HepG2 (cell line): ENCODE data around the gene MYLK. TPM values are rescaled to one million over a fixed set of nuclear protein-coding genes. Genes with fewer than 3 reads are reported as not detected.
A peak's percentile ranks its signal among the peaks of the same experiment; 100 is the strongest.

ENCODE experiments used
- FOXA3 ChIP-seq: IDR thresholded peaks from 2 replicates; pipeline ENCODE4 v1.6.1; 2016; ENCODE audit warnings: missing genetic modification reagents, missing compliant biosample characterization
- POLR2AphosphoS5 ChIP-seq: IDR thresholded peaks from 2 replicates; pipeline ENCODE4 v1.6.1; 2012; ENCODE audit warnings: low read depth, low read length
- TCF12 ChIP-seq, 2 experiments: fragments of 450-650 bp in 1 of 2; sonication (generic) in 1 of 2; formaldehyde crosslinking in 1 of 2; IDR thresholded peaks; 2 replicates each; pipeline versions ENCODE4 v1.6.1 to v1.8.0; 2017 to 2022; ENCODE audit warnings: antibody characterized with exemption in 1 of 2, mild to moderate bottlenecking in 1 of 2, missing genetic modification reagents in 1 of 2, moderate library complexity in 1 of 2
- TGIF2 ChIP-seq: IDR thresholded peaks from 2 replicates; pipeline ENCODE4 v1.6.1; 2016; ENCODE audit warnings: control low read depth, missing compliant biosample characterization
- ZC3H13 ChIP-seq: sonication (generic); formaldehyde crosslinking; IDR thresholded peaks from 2 replicates; pipeline ENCODE4 v1.8.1; 2023; ENCODE audit warnings: mild to moderate bottlenecking, missing genetic modification reagents, moderate library complexity
- ZNF335 ChIP-seq: sonication (generic); formaldehyde crosslinking; IDR thresholded peaks from 2 replicates; pipeline ENCODE4 v1.4.0; 2020; ENCODE audit warnings: missing genetic modification reagents
- ZNF460 ChIP-seq: sonication (generic); formaldehyde crosslinking; IDR thresholded peaks from 2 replicates; pipeline ENCODE4 v1.5.1; 2020; ENCODE audit warnings: missing genetic modification reagents, mild to moderate bottlenecking, borderline replicate concordance
- ZNF766 ChIP-seq: sonication (generic); formaldehyde crosslinking; IDR thresholded peaks from 2 replicates; pipeline ENCODE4 v1.5.0; 2020; ENCODE audit warnings: missing genetic modification reagents, borderline replicate concordance
- ZNF878 ChIP-seq: sonication (generic); formaldehyde crosslinking; IDR thresholded peaks from 2 replicates; pipeline ENCODE4 v1.8.1; 2023; ENCODE audit warnings: mild to moderate bottlenecking, missing genetic modification reagents, moderate library complexity
- ZNF879 ChIP-seq: sonication (generic); formaldehyde crosslinking; IDR thresholded peaks from 2 replicates; pipeline ENCODE4 v1.8.1; 2023; ENCODE audit warnings: missing genetic modification reagents
- polyA plus RNA-seq, 8 experiments: library from polyadenylated mRNA; depleted of rRNA in 3 of 8; stranded (reverse) in 7 of 8; unstranded in 1 of 8; fragments of >200 nt; fragmentation: Illumina TruSeq in 4 of 8; extraction: Trizol in 4 of 8; gene quantifications; 2 replicates each; pipeline versions ENCODE4 v1.2.1 to v1.2.3, GENCODE V29; 2011 to 2016; ENCODE audit warnings: low read depth in 4 of 8, missing spikeins in 1 of 8, mixed read lengths in 1 of 8; ENCODE audit not compliant: insufficient read depth in 1 of 8
- total RNA-seq, 5 experiments: library from RNA; depleted of rRNA; stranded (reverse); fragments of >200 nt; fragmentation: Illumina TruSeq; extraction: Trizol; gene quantifications; 2 replicates each; pipeline ENCODE4 v1.2.3, GENCODE V29; 2016; ENCODE audit warnings: low read depth in 1 of 5
- TF ChIP-seq, protein P1 (sequence below): sonication (generic); formaldehyde crosslinking; conservative IDR thresholded peaks from 2 replicates; pipeline ENCODE4 v1.8.0; 2022; ENCODE audit warnings: mild to moderate bottlenecking, moderate library complexity, missing genetic modification reagents
- TF ChIP-seq, protein P2 (sequence below): sonication (generic); formaldehyde crosslinking; IDR thresholded peaks from 2 replicates; pipeline ENCODE4 v1.4.0; 2020; ENCODE audit warnings: mild to moderate bottlenecking, missing genetic modification reagents
- TF ChIP-seq, protein P3 (sequence below): sonication (generic); formaldehyde crosslinking; IDR thresholded peaks from 2 replicates; pipeline ENCODE4 v1.9.0; 2021; ENCODE audit warnings: missing genetic modification reagents, mild to moderate bottlenecking, borderline replicate concordance
- TF ChIP-seq, protein P4 (sequence below): sonication (generic); formaldehyde crosslinking; conservative IDR thresholded peaks from 2 replicates; pipeline ENCODE4 v1.5.0; 2020; ENCODE audit warnings: missing genetic modification reagents
- TF ChIP-seq, protein P5 (sequence below): sonication (generic); formaldehyde crosslinking; IDR thresholded peaks from 2 replicates; pipeline ENCODE4 v1.5.1; 2020; ENCODE audit warnings: missing genetic modification reagents, mild to moderate bottlenecking, borderline replicate concordance

Gene MYLK
- total and polyA plus RNA-seq, 2 of the 13 experiments (the other 11 are each of a cell fraction or from before 2014, with no cell fraction given), result 10.6 to 34.9 TPM

DNA sequence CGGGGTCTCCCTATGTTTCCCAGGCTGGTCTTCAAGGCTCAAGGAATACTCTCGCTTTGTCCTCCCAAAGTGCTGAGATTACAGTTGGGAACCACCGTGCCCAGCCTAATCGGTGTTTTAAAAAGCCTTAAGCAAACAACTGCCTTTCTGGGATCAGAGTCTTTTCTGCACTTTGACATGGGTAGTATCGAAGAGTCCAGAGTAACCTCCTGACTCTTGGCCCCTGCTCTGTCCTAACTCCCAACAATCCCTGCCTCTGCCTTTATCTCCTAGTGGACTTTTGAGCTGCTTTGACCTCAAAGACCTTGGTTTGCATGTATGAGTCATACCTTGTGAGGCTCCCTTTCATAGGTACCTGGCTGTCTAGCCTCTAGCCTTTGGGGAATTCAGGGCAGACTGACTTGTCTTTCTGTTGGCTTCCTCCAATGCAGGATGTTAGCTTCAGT, 278.3 kb downstream of the MYLK start (continued):
- TF ChIP-seq, protein P1, sequence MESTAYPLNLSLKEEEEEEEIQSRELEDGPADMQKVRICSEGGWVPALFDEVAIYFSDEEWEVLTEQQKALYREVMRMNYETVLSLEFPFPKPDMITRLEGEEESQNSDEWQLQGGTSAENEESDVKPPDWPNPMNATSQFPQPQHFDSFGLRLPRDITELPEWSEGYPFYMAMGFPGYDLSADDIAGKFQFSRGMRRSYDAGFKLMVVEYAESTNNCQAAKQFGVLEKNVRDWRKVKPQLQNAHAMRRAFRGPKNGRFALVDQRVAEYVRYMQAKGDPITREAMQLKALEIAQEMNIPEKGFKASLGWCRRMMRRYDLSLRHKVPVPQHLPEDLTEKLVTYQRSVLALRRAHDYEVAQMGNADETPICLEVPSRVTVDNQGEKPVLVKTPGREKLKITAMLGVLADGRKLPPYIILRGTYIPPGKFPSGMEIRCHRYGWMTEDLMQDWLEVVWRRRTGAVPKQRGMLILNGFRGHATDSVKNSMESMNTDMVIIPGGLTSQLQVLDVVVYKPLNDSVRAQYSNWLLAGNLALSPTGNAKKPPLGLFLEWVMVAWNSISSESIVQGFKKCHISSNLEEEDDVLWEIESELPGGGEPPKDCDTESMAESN, result no peak
- TF ChIP-seq, protein P2, sequence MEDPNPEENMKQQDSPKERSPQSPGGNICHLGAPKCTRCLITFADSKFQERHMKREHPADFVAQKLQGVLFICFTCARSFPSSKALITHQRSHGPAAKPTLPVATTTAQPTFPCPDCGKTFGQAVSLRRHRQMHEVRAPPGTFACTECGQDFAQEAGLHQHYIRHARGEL, result no peak
- TF ChIP-seq, protein P3, sequence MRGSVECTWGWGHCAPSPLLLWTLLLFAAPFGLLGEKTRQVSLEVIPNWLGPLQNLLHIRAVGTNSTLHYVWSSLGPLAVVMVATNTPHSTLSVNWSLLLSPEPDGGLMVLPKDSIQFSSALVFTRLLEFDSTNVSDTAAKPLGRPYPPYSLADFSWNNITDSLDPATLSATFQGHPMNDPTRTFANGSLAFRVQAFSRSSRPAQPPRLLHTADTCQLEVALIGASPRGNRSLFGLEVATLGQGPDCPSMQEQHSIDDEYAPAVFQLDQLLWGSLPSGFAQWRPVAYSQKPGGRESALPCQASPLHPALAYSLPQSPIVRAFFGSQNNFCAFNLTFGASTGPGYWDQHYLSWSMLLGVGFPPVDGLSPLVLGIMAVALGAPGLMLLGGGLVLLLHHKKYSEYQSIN (CRISPR knock-in tag), result no peak
- TF ChIP-seq ZNF335 (CRISPR knock-in tag) (peak; percentile 69; the same call in 1 of the 2 replicates), POLR2AphosphoS5 (peak; percentile 48; the same call in 1 of the 2 replicates), TGIF2 (peak; percentile 18; the same call in 1 of the 2 replicates), ZNF460 (peak; percentile 73), ZNF878 (CRISPR knock-in tag) (peak; percentile 90; the same call in 1 of the 2 replicates), ZNF766 (CRISPR knock-in tag) (no peak), ZC3H13 (CRISPR knock-in tag) (no peak), FOXA3 (CRISPR knock-in tag) (peak; percentile 95), ZNF879 (CRISPR knock-in tag) (no peak), TCF12 (IDR thresholded peaks at IDR 0.05) (no peak), TCF12 (CRISPR knock-in tag; IDR thresholded peaks at IDR 0.05) (0 out of 2 replicates have a peak, but pooled peaks have one; percentile 49)
- TF ChIP-seq, protein P4, sequence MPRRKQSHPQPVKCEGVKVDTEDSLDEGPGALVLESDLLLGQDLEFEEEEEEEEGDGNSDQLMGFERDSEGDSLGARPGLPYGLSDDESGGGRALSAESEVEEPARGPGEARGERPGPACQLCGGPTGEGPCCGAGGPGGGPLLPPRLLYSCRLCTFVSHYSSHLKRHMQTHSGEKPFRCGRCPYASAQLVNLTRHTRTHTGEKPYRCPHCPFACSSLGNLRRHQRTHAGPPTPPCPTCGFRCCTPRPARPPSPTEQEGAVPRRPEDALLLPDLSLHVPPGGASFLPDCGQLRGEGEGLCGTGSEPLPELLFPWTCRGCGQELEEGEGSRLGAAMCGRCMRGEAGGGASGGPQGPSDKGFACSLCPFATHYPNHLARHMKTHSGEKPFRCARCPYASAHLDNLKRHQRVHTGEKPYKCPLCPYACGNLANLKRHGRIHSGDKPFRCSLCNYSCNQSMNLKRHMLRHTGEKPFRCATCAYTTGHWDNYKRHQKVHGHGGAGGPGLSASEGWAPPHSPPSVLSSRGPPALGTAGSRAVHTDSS (CRISPR knock-in tag), result no peak
- TF ChIP-seq, protein P5, sequence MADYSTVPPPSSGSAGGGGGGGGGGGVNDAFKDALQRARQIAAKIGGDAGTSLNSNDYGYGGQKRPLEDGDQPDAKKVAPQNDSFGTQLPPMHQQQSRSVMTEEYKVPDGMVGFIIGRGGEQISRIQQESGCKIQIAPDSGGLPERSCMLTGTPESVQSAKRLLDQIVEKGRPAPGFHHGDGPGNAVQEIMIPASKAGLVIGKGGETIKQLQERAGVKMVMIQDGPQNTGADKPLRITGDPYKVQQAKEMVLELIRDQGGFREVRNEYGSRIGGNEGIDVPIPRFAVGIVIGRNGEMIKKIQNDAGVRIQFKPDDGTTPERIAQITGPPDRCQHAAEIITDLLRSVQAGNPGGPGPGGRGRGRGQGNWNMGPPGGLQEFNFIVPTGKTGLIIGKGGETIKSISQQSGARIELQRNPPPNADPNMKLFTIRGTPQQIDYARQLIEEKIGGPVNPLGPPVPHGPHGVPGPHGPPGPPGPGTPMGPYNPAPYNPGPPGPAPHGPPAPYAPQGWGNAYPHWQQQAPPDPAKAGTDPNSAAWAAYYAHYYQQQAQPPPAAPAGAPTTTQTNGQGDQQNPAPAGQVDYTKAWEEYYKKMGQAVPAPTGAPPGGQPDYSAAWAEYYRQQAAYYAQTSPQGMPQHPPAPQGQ (CRISPR knock-in tag), result no peak
